Osteoblast (primary cell): ENCODE results near the gene FITM1. TPM values are rescaled to one million over a fixed set of nuclear protein-coding genes. Genes with fewer than 3 reads are reported as not detected.

ENCODE experiments used
- DNase-seq: peaks from one replicate; pipeline ENCODE4 v3.0.0; 2011; ENCODE audit warnings: low spot score, mixed read lengths; ENCODE audit not compliant: insufficient read length; ENCODE audit errors: missing footprints
- H2AFZ ChIP-seq: 2 replicates; pipeline ENCODE4 v1.6.0; 2011; ENCODE audit warnings: mild to moderate bottlenecking, low read length
- H3K27ac ChIP-seq: 2 replicates; pipeline ENCODE4 v1.5.1; 2011; ENCODE audit warnings: mild to moderate bottlenecking, low read depth, low read length, moderate library complexity
- H3K27me3 ChIP-seq: 2 replicates; pipeline ENCODE4 v1.6.0; 2012; ENCODE audit warnings: mild to moderate bottlenecking, control low read depth, inconsistent platforms, low read length, moderate library complexity; ENCODE audit not compliant: insufficient read depth
- H3K36me3 ChIP-seq: 2 replicates; pipeline ENCODE4 v1.5.1; 2011; ENCODE audit warnings: mild to moderate bottlenecking, low read length, control low read depth, moderate library complexity; ENCODE audit not compliant: insufficient read depth
- H3K4me1 ChIP-seq: 2 replicates; pipeline ENCODE4 v1.5.1; 2011; ENCODE audit warnings: mild to moderate bottlenecking, low read length, control low read depth, moderate library complexity; ENCODE audit not compliant: insufficient read depth
- H3K4me2 ChIP-seq: 2 replicates; pipeline ENCODE4 v1.6.0; 2011; ENCODE audit warnings: mild to moderate bottlenecking, low read length; ENCODE audit not compliant: insufficient read depth
- H3K4me3 ChIP-seq: fragments of 200-600 bp; sonication (generic); 3 replicates; pipeline ENCODE4 v1.5.1; 2012; ENCODE audit warnings: mild to moderate bottlenecking, low read length, inconsistent platforms; ENCODE audit not compliant: insufficient read depth
- H3K79me2 ChIP-seq: 2 replicates; pipeline ENCODE4 v1.6.0; 2012; ENCODE audit warnings: mild to moderate bottlenecking, low read length, control low read depth, inconsistent platforms; ENCODE audit not compliant: insufficient read depth
- H3K9me3 ChIP-seq: 2 replicates; pipeline ENCODE4 v1.5.1; 2011; ENCODE audit warnings: low read depth, low read length, control low read depth
- H4K20me1 ChIP-seq: 2 replicates; pipeline ENCODE4 v1.6.0; 2012; ENCODE audit warnings: mild to moderate bottlenecking, low read length, control low read depth; ENCODE audit not compliant: insufficient read depth
- total RNA-seq: library from RNA; depleted of rRNA; stranded (reverse); fragments of >200 nt; gene quantifications from 2 replicates; pipeline ENCODE4 v1.2.3, GENCODE V29; 2012
- TF ChIP-seq, protein P1 (sequence below): IDR thresholded peaks from 2 replicates; pipeline ENCODE4 v1.5.1; 2011; ENCODE audit warnings: mild to moderate bottlenecking, low read depth, low read length, moderate library complexity; ENCODE audit errors: extremely low read depth

Gene FITM1
- total RNA-seq, 1 donor, result 0.72 TPM

DNA sequence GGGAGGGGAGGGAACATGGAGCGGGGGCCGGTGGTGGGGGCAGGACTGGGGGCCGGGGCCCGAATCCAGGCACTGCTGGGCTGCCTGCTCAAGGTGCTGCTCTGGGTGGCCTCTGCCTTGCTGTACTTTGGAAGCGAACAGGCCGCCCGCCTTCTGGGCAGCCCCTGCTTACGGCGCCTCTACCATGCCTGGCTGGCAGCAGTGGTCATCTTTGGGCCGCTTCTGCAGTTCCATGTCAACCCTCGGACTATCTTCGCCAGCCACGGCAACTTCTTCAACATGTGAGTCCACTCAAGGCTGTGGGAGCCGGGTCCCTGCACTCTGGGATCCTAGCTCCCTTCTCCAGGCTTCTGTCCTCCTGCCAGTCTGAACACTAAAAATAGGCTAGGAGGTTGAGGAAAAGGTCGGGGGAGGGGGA lies 1.1 kb downstream of the FITM1 start:
- H3K27ac ChIP-seq, result no peak overlapping the region
- no peak overlapping the region for H3K4me3 ChIP-seq
- no peaks in the 10 kb centered on the region for H4K20me1 ChIP-seq
- DNase-seq, result peak; percentile 56
- no peaks in the 10 kb centered on the region for H3K36me3 ChIP-seq
- no peak overlapping the region for H3K4me2 ChIP-seq
- TF ChIP-seq, protein P1, sequence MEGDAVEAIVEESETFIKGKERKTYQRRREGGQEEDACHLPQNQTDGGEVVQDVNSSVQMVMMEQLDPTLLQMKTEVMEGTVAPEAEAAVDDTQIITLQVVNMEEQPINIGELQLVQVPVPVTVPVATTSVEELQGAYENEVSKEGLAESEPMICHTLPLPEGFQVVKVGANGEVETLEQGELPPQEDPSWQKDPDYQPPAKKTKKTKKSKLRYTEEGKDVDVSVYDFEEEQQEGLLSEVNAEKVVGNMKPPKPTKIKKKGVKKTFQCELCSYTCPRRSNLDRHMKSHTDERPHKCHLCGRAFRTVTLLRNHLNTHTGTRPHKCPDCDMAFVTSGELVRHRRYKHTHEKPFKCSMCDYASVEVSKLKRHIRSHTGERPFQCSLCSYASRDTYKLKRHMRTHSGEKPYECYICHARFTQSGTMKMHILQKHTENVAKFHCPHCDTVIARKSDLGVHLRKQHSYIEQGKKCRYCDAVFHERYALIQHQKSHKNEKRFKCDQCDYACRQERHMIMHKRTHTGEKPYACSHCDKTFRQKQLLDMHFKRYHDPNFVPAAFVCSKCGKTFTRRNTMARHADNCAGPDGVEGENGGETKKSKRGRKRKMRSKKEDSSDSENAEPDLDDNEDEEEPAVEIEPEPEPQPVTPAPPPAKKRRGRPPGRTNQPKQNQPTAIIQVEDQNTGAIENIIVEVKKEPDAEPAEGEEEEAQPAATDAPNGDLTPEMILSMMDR, result no peak
- peaks cover 5% of the 10 kb centered on the region for H3K4me1 ChIP-seq
- no peaks in the 10 kb centered on the region for H3K9me3 ChIP-seq
- no peak overlapping the region for H2AFZ ChIP-seq
- H3K27me3 ChIP-seq, result no peaks in the 10 kb centered on the region
- H3K79me2 ChIP-seq, result peaks cover 6% of the 10 kb centered on the region

DNA sequence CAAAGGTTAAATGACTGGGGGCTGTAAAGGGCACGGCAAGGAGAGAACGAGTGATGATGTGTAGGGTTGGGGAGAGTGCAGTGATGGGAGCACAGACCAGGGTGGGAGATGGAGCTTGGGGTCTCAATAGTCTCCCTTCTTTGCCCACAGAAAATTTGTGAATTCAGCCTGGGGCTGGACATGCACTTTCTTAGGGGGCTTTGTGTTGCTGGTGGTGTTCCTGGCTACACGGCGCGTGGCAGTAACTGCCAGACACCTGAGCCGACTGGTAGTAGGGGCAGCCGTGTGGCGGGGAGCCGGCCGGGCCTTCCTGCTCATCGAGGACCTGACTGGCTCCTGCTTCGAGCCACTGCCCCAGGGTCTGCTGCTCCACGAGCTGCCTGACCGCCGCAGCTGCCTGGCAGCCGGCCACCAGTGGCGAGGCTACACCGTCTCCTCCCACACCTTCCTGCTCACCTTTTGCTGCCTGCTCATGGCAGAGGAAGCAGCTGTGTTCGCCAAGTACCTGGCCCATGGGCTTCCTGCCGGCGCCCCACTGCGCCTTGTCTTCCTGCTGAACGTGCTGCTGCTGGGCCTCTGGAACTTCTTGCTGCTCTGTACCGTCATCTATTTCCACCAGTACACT lies 1.7 kb downstream of the FITM1 start:
- Histone ChIP-seq H3K79me2 (peaks cover 12% of the 10 kb centered on the region), H3K4me3 (no peak overlapping the region), H2AFZ (no peak overlapping the region), H3K27me3 (no peaks in the 10 kb centered on the region), H3K4me1 (peaks cover 11% of the 10 kb centered on the region), H3K27ac (no peak overlapping the region), H4K20me1 (peaks cover 3% of the 10 kb centered on the region), H3K4me2 (no peak overlapping the region), H3K9me3 (no peaks in the 10 kb centered on the region), H3K36me3 (peaks cover under 1% of the 10 kb centered on the region)
- DNase-seq, result no peak
- TF ChIP-seq, protein P1, result no peak

DNA sequence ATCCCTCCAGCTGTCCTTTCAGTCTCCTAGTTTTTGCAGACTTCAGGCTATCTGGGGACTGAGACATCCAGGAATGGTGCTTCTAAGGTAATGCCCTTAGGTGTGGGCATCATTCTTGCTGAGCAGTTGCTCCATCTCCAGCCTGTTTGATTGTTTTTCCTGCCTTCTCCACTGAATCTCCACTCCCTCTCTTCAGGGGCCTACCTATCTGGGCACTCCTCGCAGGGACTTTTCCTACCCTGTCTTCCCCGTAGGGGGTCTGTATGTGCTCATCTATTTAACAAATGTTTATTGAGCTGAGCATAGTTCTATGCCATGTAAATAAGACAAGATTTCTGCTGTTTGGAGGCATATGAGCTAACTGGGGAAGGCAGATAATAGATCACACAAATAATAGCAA lies 2.5 kb downstream of the FITM1 start:
- Histone ChIP-seq H3K9me3 (no peaks in the 10 kb centered on the region), H3K36me3 (peaks cover 9% of the 10 kb centered on the region), H3K4me1 (peaks cover 12% of the 10 kb centered on the region), H3K27ac (no peak overlapping the region), H3K4me3 (no peak overlapping the region), H3K79me2 (peaks cover 20% of the 10 kb centered on the region), H3K27me3 (no peaks in the 10 kb centered on the region), H2AFZ (no peak overlapping the region), H4K20me1 (peaks cover 3% of the 10 kb centered on the region), H3K4me2 (no peak overlapping the region)
- TF ChIP-seq, protein P1, result no peak
- DNase-seq, result peak; percentile 69

GRCh38 chr14:24133735-24134134 lies 3.3 kb downstream of the FITM1 start:
- Histone ChIP-seq H2AFZ (no peak overlapping the region), H3K27me3 (no peaks in the 10 kb centered on the region), H3K27ac (no peak overlapping the region), H3K36me3 (peaks cover 16% of the 10 kb centered on the region), H4K20me1 (peaks cover 3% of the 10 kb centered on the region), H3K9me3 (no peaks in the 10 kb centered on the region), H3K4me1 (peaks cover 12% of the 10 kb centered on the region), H3K4me2 (no peak overlapping the region), H3K79me2 (peaks cover 28% of the 10 kb centered on the region), H3K4me3 (no peak overlapping the region)
- TF ChIP-seq, protein P1, result no peak
- DNase-seq, result peak; percentile 34
